SK-N-SH treated with all-trans-retinoic acid at 6 μM for 48 hours (cell line): ENCODE data around the gene OR2T35.

Experiments used
- ATAC-seq: fragments of 200-7000 bp; cut with Tn5 transposase; 3 replicates; pipeline ENCODE4 v1.9.1; 2020; ENCODE audit warnings: mild to moderate bottlenecking, moderate library complexity
- ARNTL ChIP-seq: fragments of 450-650 bp; formaldehyde crosslinking; IDR thresholded peaks from 2 replicates; pipeline ENCODE4 v1.5.0; 2020; ENCODE audit warnings: low read depth, mild to moderate bottlenecking, moderate library complexity, borderline replicate concordance
- BACH2 ChIP-seq: fragments of 250-450 bp; sonication (Bioruptor Pico); IDR thresholded peaks from 2 replicates; pipeline ENCODE4 v1.9.0; 2021; ENCODE audit warnings: mild to moderate bottlenecking, borderline replicate concordance
- CSRNP3 ChIP-seq: fragments of 250-450 bp; sonication (Bioruptor Pico); IDR thresholded peaks from 2 replicates; pipeline ENCODE4 v1.5.1; 2021; ENCODE audit warnings: mild to moderate bottlenecking, moderate library complexity
- ESRRG ChIP-seq: fragments of 250-450 bp; sonication (Bioruptor Pico); IDR thresholded peaks from 2 replicates; pipeline ENCODE4 v1.6.1; 2021; ENCODE audit warnings: mild to moderate bottlenecking
- GLIS3 ChIP-seq: fragments of 250-450 bp; sonication (Bioruptor Pico); IDR thresholded peaks from 2 replicates; pipeline ENCODE4 v1.5.0; 2020; ENCODE audit warnings: mild to moderate bottlenecking, moderate library complexity
- ISL1 ChIP-seq: fragments of 250-450 bp; sonication (Bioruptor Pico); IDR thresholded peaks from 2 replicates; pipeline ENCODE4 v2.1.2; 2022; ENCODE audit warnings: mild to moderate bottlenecking, moderate library complexity
- OSR1 ChIP-seq: fragments of 250-450 bp; sonication (Bioruptor Pico); IDR thresholded peaks from 2 replicates; pipeline ENCODE4 v1.8.0; 2022; ENCODE audit warnings: moderate library complexity, mild to moderate bottlenecking, inconsistent platforms
- PPARA ChIP-seq: fragments of 250-450 bp; sonication (Bioruptor Pico); IDR thresholded peaks from 2 replicates; pipeline ENCODE4 v1.5.0; 2020; ENCODE audit warnings: mild to moderate bottlenecking, borderline replicate concordance
- RARB ChIP-seq: fragments of 250-450 bp; sonication (Bioruptor Pico); IDR thresholded peaks from 2 replicates; pipeline ENCODE4 v1.8.0; 2021; ENCODE audit warnings: mild to moderate bottlenecking, moderate library complexity
- SNAI2 ChIP-seq: fragments of 250-450 bp; sonication (Bioruptor Pico); IDR thresholded peaks from 2 replicates; pipeline ENCODE4 v1.5.0; 2020; ENCODE audit warnings: mild to moderate bottlenecking, moderate library complexity
- TCF4 ChIP-seq: fragments of 250-450 bp; sonication (Bioruptor Pico); IDR thresholded peaks from 2 replicates; pipeline ENCODE4 v1.8.0; 2021; ENCODE audit warnings: mild to moderate bottlenecking, moderate library complexity, borderline replicate concordance
- TOX ChIP-seq: fragments of 250-450 bp; sonication (Bioruptor Pico); IDR thresholded peaks from 2 replicates; pipeline ENCODE4 v1.8.0; 2021; ENCODE audit warnings: mild to moderate bottlenecking, moderate library complexity, borderline replicate concordance
- TSHZ2 ChIP-seq: fragments of 250-450 bp; sonication (Bioruptor Pico); IDR thresholded peaks from 2 replicates; pipeline ENCODE4 v1.5.0; 2020; ENCODE audit warnings: mild to moderate bottlenecking, moderate library complexity
- ZC3H10 ChIP-seq: fragments of 250-450 bp; sonication (Bioruptor Pico); IDR thresholded peaks from 2 replicates; pipeline ENCODE4 v1.5.1; 2021; ENCODE audit warnings: mild to moderate bottlenecking, moderate library complexity
- ZFP3 ChIP-seq: fragments of 250-450 bp; sonication (Bioruptor Pico); IDR thresholded peaks from 2 replicates; pipeline ENCODE4 v1.5.0; 2020; ENCODE audit warnings: mild to moderate bottlenecking, moderate library complexity
- ZFP30 ChIP-seq: fragments of 450-650 bp; formaldehyde crosslinking; IDR thresholded peaks from 2 replicates; pipeline ENCODE4 v1.5.0; 2022; ENCODE audit warnings: mild to moderate bottlenecking, moderate library complexity
- ZNF565 ChIP-seq: fragments of 450-650 bp; formaldehyde crosslinking; conservative IDR thresholded peaks from 2 replicates; pipeline ENCODE4 v1.5.0; 2020; ENCODE audit warnings: low read depth, mild to moderate bottlenecking, moderate library complexity
- ZNF70 ChIP-seq: fragments of 450-650 bp; formaldehyde crosslinking; IDR thresholded peaks from 2 replicates; pipeline ENCODE4 v1.5.0; 2020; ENCODE audit warnings: mild to moderate bottlenecking, moderate library complexity
- ZNF8 ChIP-seq: fragments of 450-650 bp; formaldehyde crosslinking; IDR thresholded peaks from 2 replicates; pipeline ENCODE4 v1.5.0; 2020; ENCODE audit warnings: mild to moderate bottlenecking, moderate library complexity
- TF ChIP-seq, protein P1 (sequence below): fragments of 250-450 bp; sonication (Bioruptor Pico); IDR thresholded peaks from 2 replicates; pipeline ENCODE4 v1.8.0; 2021; ENCODE audit warnings: low read depth, mild to moderate bottlenecking, moderate library complexity, borderline replicate concordance
- TF ChIP-seq, protein P2 (sequence below): fragments of 250-450 bp; sonication (Bioruptor Pico); IDR thresholded peaks from 2 replicates; pipeline ENCODE4 v1.5.1; 2020; ENCODE audit warnings: low read depth, mild to moderate bottlenecking, moderate library complexity

The OR2T35 gene

DNA sequence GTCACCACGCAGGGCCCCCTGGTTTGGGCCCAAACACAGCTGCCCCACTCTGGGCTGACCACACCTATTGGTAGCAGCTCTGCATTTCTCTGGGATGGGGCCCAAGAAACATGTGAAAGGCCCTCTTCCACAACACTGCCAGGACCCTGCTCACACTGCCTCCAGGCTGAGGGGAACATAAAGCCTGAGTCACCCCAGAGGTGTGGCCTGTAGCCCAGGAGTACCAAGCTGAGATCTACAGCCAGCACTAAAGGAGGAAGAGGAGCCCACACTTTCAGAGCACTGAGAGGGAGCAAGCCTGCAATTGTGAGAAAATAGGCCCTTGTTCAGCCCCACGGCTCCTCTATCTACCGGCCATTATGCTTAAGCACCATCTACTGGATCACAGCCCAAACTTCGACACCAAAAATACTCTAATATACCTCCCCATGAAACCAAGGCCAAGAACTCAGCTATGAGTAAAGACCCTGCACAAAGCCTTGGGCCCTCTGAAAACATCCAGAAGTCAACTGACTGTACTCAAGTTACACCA, 33.1 kb downstream of the OR2T35 start:
- ATAC-seq: no peak
- TF ChIP-seq TOX (CRISPR knock-in tag) (no peak), TCF4 (no peak), BACH2 (CRISPR knock-in tag) (no peak), CSRNP3 (CRISPR knock-in tag) (no peak), ARNTL (CRISPR knock-in tag) (no peak), PPARA (CRISPR knock-in tag) (no peak), ZNF70 (no peak), GLIS3 (CRISPR knock-in tag) (no peak), ZFP3 (CRISPR knock-in tag) (no peak), ZC3H10 (no peak), SNAI2 (CRISPR knock-in tag) (no peak), ZNF565 (CRISPR knock-in tag) (no peak), ISL1 (CRISPR knock-in tag) (no peak), TSHZ2 (CRISPR knock-in tag) (no peak), ZNF8 (no peak), OSR1 (CRISPR knock-in tag) (no peak)
- TF ChIP-seq, protein P1, sequence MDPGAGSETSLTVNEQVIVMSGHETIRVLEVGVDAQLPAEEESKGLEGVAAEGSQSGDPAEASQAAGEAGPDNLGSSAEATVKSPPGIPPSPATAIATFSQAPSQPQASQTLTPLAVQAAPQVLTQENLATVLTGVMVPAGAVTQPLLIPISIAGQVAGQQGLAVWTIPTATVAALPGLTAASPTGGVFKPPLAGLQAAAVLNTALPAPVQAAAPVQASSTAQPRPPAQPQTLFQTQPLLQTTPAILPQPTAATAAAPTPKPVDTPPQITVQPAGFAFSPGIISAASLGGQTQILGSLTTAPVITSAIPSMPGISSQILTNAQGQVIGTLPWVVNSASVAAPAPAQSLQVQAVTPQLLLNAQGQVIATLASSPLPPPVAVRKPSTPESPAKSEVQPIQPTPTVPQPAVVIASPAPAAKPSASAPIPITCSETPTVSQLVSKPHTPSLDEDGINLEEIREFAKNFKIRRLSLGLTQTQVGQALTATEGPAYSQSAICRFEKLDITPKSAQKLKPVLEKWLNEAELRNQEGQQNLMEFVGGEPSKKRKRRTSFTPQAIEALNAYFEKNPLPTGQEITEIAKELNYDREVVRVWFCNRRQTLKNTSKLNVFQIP (CRISPR knock-in tag): no peak
- TF ChIP-seq, protein P2, sequence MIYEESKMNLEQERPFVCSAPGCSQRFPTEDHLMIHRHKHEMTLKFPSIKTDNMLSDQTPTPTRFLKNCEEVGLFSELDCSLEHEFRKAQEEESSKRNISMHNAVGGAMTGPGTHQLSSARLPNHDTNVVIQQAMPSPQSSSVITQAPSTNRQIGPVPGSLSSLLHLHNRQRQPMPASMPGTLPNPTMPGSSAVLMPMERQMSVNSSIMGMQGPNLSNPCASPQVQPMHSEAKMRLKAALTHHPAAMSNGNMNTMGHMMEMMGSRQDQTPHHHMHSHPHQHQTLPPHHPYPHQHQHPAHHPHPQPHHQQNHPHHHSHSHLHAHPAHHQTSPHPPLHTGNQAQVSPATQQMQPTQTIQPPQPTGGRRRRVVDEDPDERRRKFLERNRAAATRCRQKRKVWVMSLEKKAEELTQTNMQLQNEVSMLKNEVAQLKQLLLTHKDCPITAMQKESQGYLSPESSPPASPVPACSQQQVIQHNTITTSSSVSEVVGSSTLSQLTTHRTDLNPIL (CRISPR knock-in tag): no peak

- ATAC-seq: no peak
- TF ChIP-seq ESRRG (no peak), ARNTL (CRISPR knock-in tag) (no peak), SNAI2 (CRISPR knock-in tag) (no peak), TSHZ2 (CRISPR knock-in tag) (no peak), PPARA (CRISPR knock-in tag) (no peak), ZFP3 (CRISPR knock-in tag) (no peak), CSRNP3 (CRISPR knock-in tag) (no peak), ZNF565 (CRISPR knock-in tag) (no peak), ZFP30 (no peak), ZNF70 (no peak), RARB (CRISPR knock-in tag) (no peak), ZC3H10 (no peak), TCF4 (no peak), ISL1 (CRISPR knock-in tag) (no peak)
- TF ChIP-seq, protein P2 (CRISPR knock-in tag): no peak
- TF ChIP-seq, protein P1 (CRISPR knock-in tag): no peak
Measured at GRCh38 chr1:248610301-248610700, 34.8 kb downstream of the OR2T35 start.
